GM12878 (cell line): Measurements from ENCODE around the gene TMEM109. TPM values are rescaled to one million over a fixed set of nuclear protein-coding genes. Genes with fewer than 3 reads are reported as not detected.
A peak's percentile ranks its signal among the peaks of the same experiment; 100 is the strongest.

ENCODE experiments used
- BCL11A ChIP-seq: IDR thresholded peaks from 2 replicates; pipeline ENCODE4 v1.6.1; 2011; ENCODE audit warnings: low read depth, low read length
- BHLHE40 ChIP-seq, 2 experiments: fragments of 450-650 bp in 1 of 2; IDR thresholded peaks; 2 replicates each; pipeline ENCODE4 v1.6.1; 2011 to 2017; ENCODE audit warnings: low read depth in 2 of 2, borderline replicate concordance in 1 of 2, improper control_type of control experiment in 1 of 2, low read length in 1 of 2, mild to moderate bottlenecking in 1 of 2
- CREM ChIP-seq: IDR thresholded peaks from 2 replicates; pipeline ENCODE4 v1.6.1; 2014; ENCODE audit warnings: antibody characterized with exemption, low read depth
- ETV6 ChIP-seq, 2 experiments: fragments of 450-650 bp in 1 of 2; IDR thresholded peaks in 1 of 2; conservative IDR thresholded peaks in 1 of 2; 2 replicates each; pipeline ENCODE4 v1.6.1; 2014; ENCODE audit warnings: antibody characterized with exemption in 1 of 2, borderline replicate concordance in 1 of 2, low read depth in 1 of 2, mild to moderate bottlenecking in 1 of 2, moderate library complexity in 1 of 2
- HDAC2 ChIP-seq: fragments of 200-600 bp; sonication (generic); IDR thresholded peaks from 2 replicates; pipeline ENCODE4 v1.6.1; 2017
- IKZF2 ChIP-seq, 2 experiments: fragments of 450-650 bp; IDR thresholded peaks; 2 replicates each; pipeline ENCODE4 v1.6.1; 2017; ENCODE audit warnings: mild to moderate bottlenecking in 2 of 2, moderate library complexity in 2 of 2
- JUND ChIP-seq: IDR thresholded peaks from 2 replicates; pipeline ENCODE4 v1.6.1; 2012; ENCODE audit warnings: low read depth, mild to moderate bottlenecking, low read length, improper control_type of control experiment, moderate library complexity
- KLF5 ChIP-seq: fragments of 450-650 bp; IDR thresholded peaks from 2 replicates; pipeline ENCODE4 v1.6.1; 2014; ENCODE audit warnings: mild to moderate bottlenecking; ENCODE audit not compliant: partially characterized antibody
- LARP7 ChIP-seq: fragments of 450-650 bp; IDR thresholded peaks from 2 replicates; pipeline ENCODE4 v1.6.1; 2017; ENCODE audit warnings: mild to moderate bottlenecking
- MEF2B ChIP-seq: fragments of 450-650 bp; IDR thresholded peaks from 2 replicates; pipeline ENCODE4 v1.6.1; 2018; ENCODE audit warnings: mild to moderate bottlenecking, moderate library complexity; ENCODE audit not compliant: partially characterized antibody, poor library complexity, severe bottlenecking
- MTA3 ChIP-seq: IDR thresholded peaks from 2 replicates; pipeline ENCODE4 v1.6.1; 2012; ENCODE audit warnings: low read length, inconsistent platforms, borderline replicate concordance
- SIX5 ChIP-seq: IDR thresholded peaks from 2 replicates; pipeline ENCODE4 v1.6.1; 2011; ENCODE audit warnings: mild to moderate bottlenecking, low read depth, low read length, moderate library complexity; ENCODE audit not compliant: severe bottlenecking
- SMC3 ChIP-seq: IDR thresholded peaks from 2 replicates; pipeline ENCODE4 v1.6.1; 2011; ENCODE audit warnings: low read length, improper control_type of control experiment, borderline replicate concordance
- SP1 ChIP-seq: IDR thresholded peaks from one replicate; pipeline ENCODE4 v1.6.1; 2011; ENCODE audit warnings: low read depth, low read length
- SPI1 ChIP-seq: IDR thresholded peaks from 2 replicates; pipeline ENCODE4 v1.6.1; 2011; ENCODE audit warnings: low read depth, mild to moderate bottlenecking, low read length, moderate library complexity, borderline replicate concordance; ENCODE audit not compliant: insufficient read depth
- TARDBP ChIP-seq: IDR thresholded peaks from 2 replicates; pipeline ENCODE4 v1.6.1; 2016; ENCODE audit warnings: borderline replicate concordance
- TCF12 ChIP-seq: IDR thresholded peaks from 2 replicates; pipeline ENCODE4 v1.6.1; 2011; ENCODE audit warnings: low read depth, mild to moderate bottlenecking, low read length
- WRNIP1 ChIP-seq: IDR thresholded peaks from 2 replicates; pipeline ENCODE4 v1.6.1; 2011; ENCODE audit warnings: low read depth, low read length, improper control_type of control experiment, borderline replicate concordance
- ZNF217 ChIP-seq: fragments of 450-650 bp; IDR thresholded peaks from 2 replicates; pipeline ENCODE4 v1.6.1; 2017; ENCODE audit warnings: antibody characterized with exemption, mild to moderate bottlenecking
- ZSCAN29 ChIP-seq: fragments of 450-650 bp; IDR thresholded peaks from 2 replicates; pipeline ENCODE4 v1.6.1; 2017; ENCODE audit warnings: mild to moderate bottlenecking, moderate library complexity
- polyA plus RNA-seq, 11 experiments: library from polyadenylated mRNA; depleted of rRNA in 4 of 11; unstranded in 6 of 11; stranded (reverse) in 5 of 11; fragments of >200 nt; fragmentation: Nextera tagmentation in 4 of 11; fragmentation: Illumina TruSeq in 1 of 11; extraction: Ambion mirVana in 4 of 11; extraction: Trizol in 1 of 11; gene quantifications; 1 replicate in 1 of 11; 2 replicates in 10 of 11; pipeline versions ENCODE4 v1.2.1 to v1.2.3, GENCODE V29; 2011 to 2016; ENCODE audit warnings: inconsistent platforms in 2 of 11, missing spikeins in 2 of 11, low read depth in 1 of 11
- total RNA-seq, 4 experiments: library from RNA; depleted of rRNA in 3 of 4; stranded (reverse); fragments of >200 nt in 3 of 4; fragmentation: Illumina TruSeq in 1 of 4; extraction: Trizol in 1 of 4; gene quantifications; 2 replicates each; pipeline versions ENCODE4 v1.2.1 to v1.2.3, GENCODE V29; 2013 to 2021
- TF ChIP-seq, protein P1 (sequence below): fragments of 450-650 bp; formaldehyde crosslinking; IDR thresholded peaks from 2 replicates; pipeline ENCODE4 v1.4.0; 2022; ENCODE audit warnings: mild to moderate bottlenecking, moderate library complexity
- TF ChIP-seq, protein P2 (sequence below): IDR thresholded peaks from 2 replicates; pipeline ENCODE4 v1.6.1; 2012; ENCODE audit warnings: low read length, inconsistent platforms
- TF ChIP-seq, protein P3 (sequence below), 3 experiments: IDR thresholded peaks in 2 of 3; conservative IDR thresholded peaks in 1 of 3; 2 replicates each; pipeline ENCODE4 v1.5.1; 2011; ENCODE audit warnings: low read depth in 3 of 3, low read length in 3 of 3, mild to moderate bottlenecking in 3 of 3, control low read depth in 2 of 3, moderate library complexity in 2 of 3, inconsistent platforms in 1 of 3, mixed read lengths in 1 of 3; ENCODE audit not compliant: control insufficient read depth in 2 of 3, insufficient read depth in 1 of 3; ENCODE audit errors: extremely low read depth in 1 of 3

The TMEM109 gene
- total and polyA plus RNA-seq, 10 of the 15 experiments (the other 5 are each of a cell fraction or from before 2014, with no cell fraction given): 21.9 to 199 (median 85.2) TPM

DNA sequence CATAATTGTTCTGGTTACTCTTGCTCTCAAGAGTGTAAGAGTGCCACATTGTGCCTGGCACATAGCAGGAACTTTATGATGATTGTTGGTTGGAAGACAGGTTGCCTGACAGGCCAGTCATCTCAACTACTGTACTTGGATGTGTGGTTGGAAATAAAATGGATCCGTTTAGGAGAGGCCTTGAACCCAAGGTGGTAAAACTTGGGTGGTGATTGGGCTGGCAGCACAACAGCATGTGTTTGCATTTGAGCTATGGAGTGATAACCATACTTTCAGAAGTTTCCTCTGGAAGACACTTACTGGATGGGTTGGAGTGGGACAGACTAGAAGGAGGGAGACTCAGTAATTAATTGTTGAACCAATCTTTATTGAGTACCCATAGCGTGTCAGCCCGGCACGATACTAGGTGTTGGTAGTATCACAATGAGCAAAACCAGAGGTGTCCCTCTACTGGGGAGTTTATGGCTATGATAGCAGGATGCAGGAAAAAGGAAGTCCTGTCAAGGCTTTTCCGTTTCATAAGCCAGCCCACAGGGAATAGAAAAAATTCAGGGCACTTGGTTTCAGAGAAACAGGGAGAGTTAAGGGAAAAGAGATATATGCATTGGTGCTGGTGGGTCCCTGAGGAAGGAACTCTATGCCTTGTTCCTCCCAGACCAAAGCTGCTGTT lies 3.1 kb upstream of the TMEM109 start (continued):
- TF ChIP-seq, protein P1, sequence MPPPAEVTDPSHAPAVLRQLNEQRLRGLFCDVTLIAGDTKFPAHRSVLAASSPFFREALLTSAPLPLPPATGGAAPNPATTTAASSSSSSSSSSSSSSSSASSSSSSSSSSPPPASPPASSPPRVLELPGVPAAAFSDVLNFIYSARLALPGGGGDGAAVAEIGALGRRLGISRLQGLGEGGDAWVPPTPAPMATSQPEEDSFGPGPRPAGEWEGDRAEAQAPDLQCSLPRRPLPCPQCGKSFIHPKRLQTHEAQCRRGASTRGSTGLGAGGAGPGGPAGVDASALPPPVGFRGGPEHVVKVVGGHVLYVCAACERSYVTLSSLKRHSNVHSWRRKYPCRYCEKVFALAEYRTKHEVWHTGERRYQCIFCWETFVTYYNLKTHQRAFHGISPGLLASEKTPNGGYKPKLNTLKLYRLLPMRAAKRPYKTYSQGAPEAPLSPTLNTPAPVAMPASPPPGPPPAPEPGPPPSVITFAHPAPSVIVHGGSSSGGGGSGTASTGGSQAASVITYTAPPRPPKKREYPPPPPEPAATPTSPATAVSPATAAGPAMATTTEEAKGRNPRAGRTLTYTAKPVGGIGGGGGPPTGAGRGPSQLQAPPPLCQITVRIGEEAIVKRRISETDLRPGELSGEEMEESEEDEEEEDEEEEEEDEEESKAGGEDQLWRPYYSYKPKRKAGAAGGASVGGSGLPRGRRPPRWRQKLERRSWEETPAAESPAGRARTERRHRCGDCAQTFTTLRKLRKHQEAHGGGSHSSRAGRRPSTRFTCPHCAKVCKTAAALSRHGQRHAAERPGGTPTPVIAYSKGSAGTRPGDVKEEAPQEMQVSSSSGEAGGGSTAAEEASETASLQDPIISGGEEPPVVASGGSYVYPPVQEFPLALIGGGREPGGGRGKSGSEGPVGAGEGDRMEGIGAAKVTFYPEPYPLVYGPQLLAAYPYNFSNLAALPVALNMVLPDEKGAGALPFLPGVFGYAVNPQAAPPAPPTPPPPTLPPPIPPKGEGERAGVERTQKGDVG (CRISPR knock-in tag): no peak
- TF ChIP-seq ETV6 (conservative IDR thresholded peaks at IDR 0.05 in 1 of 2, IDR thresholded peaks at IDR 0.05 in 1 of 2; ENCODE audit: borderline replicate concordance in 1 of 2, low read depth in 1 of 2): peak in 1 of 2 experiments; percentile 92; a peak in 2 of 4 replicates
- no peak for TF ChIP-seq ZSCAN29
- TF ChIP-seq HDAC2: no peak
- no peak for TF ChIP-seq ZNF217
- TF ChIP-seq TARDBP: no peak
- TF ChIP-seq, protein P2, sequence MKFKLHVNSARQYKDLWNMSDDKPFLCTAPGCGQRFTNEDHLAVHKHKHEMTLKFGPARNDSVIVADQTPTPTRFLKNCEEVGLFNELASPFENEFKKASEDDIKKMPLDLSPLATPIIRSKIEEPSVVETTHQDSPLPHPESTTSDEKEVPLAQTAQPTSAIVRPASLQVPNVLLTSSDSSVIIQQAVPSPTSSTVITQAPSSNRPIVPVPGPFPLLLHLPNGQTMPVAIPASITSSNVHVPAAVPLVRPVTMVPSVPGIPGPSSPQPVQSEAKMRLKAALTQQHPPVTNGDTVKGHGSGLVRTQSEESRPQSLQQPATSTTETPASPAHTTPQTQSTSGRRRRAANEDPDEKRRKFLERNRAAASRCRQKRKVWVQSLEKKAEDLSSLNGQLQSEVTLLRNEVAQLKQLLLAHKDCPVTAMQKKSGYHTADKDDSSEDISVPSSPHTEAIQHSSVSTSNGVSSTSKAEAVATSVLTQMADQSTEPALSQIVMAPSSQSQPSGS: no peak
- TF ChIP-seq SP1: no peak
- TF ChIP-seq KLF5: no peak
- peak; percentile 21 to 29; a peak in 1 of 4 replicates for TF ChIP-seq BHLHE40 (IDR thresholded peaks at IDR 0.05; ENCODE audit: borderline replicate concordance in 1 of 2, low read depth in 2 of 2, low read length in 1 of 2)
- peak; percentile 54; the same call in 1 of the 2 replicates for TF ChIP-seq BCL11A
- TF ChIP-seq SPI1: peak; percentile 51; the same call in 1 of the 2 replicates
- TF ChIP-seq SIX5: no peak
- no peak for TF ChIP-seq MTA3
- TF ChIP-seq WRNIP1: no peak
- TF ChIP-seq JUND: no peak
- TF ChIP-seq SMC3: no peak
- peak; percentile 17; the same call in 1 of the 2 replicates for TF ChIP-seq CREM
- TF ChIP-seq LARP7: no peak
- 0 out of 2 replicates have a peak, but pooled peaks have one; percentile 30 for TF ChIP-seq TCF12
- TF ChIP-seq IKZF2 (IDR thresholded peaks at IDR 0.05): peak; percentile 12 to 37
- TF ChIP-seq, protein P3, sequence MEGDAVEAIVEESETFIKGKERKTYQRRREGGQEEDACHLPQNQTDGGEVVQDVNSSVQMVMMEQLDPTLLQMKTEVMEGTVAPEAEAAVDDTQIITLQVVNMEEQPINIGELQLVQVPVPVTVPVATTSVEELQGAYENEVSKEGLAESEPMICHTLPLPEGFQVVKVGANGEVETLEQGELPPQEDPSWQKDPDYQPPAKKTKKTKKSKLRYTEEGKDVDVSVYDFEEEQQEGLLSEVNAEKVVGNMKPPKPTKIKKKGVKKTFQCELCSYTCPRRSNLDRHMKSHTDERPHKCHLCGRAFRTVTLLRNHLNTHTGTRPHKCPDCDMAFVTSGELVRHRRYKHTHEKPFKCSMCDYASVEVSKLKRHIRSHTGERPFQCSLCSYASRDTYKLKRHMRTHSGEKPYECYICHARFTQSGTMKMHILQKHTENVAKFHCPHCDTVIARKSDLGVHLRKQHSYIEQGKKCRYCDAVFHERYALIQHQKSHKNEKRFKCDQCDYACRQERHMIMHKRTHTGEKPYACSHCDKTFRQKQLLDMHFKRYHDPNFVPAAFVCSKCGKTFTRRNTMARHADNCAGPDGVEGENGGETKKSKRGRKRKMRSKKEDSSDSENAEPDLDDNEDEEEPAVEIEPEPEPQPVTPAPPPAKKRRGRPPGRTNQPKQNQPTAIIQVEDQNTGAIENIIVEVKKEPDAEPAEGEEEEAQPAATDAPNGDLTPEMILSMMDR (IDR thresholded peaks at IDR 0.05 in 2 of 3, conservative IDR thresholded peaks at IDR 0.05 in 1 of 3; ENCODE audit: control insufficient read depth in 2 of 3, extremely low read depth in 1 of 3, insufficient read depth in 1 of 3, low read depth in 3 of 3, low read length in 3 of 3): no peak
- no peak for TF ChIP-seq MEF2B
